Myometrial cell (primary cell): Measurements from ENCODE around the gene TTLL7. TPM values are rescaled to one million over a fixed set of nuclear protein-coding genes. Genes with fewer than 3 reads are reported as not detected.

ENCODE experiments used
- total RNA-seq: library from RNA; depleted of rRNA; stranded (reverse); fragments of >200 nt; gene quantifications from 2 replicates; pipeline ENCODE4 v1.2.3, GENCODE V29; 2015

Gene TTLL7, protein sequence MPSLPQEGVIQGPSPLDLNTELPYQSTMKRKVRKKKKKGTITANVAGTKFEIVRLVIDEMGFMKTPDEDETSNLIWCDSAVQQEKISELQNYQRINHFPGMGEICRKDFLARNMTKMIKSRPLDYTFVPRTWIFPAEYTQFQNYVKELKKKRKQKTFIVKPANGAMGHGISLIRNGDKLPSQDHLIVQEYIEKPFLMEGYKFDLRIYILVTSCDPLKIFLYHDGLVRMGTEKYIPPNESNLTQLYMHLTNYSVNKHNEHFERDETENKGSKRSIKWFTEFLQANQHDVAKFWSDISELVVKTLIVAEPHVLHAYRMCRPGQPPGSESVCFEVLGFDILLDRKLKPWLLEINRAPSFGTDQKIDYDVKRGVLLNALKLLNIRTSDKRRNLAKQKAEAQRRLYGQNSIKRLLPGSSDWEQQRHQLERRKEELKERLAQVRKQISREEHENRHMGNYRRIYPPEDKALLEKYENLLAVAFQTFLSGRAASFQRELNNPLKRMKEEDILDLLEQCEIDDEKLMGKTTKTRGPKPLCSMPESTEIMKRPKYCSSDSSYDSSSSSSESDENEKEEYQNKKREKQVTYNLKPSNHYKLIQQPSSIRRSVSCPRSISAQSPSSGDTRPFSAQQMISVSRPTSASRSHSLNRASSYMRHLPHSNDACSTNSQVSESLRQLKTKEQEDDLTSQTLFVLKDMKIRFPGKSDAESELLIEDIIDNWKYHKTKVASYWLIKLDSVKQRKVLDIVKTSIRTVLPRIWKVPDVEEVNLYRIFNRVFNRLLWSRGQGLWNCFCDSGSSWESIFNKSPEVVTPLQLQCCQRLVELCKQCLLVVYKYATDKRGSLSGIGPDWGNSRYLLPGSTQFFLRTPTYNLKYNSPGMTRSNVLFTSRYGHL
- total RNA-seq: 2.0 and 3.5 TPM in 2 replicates

DNA sequence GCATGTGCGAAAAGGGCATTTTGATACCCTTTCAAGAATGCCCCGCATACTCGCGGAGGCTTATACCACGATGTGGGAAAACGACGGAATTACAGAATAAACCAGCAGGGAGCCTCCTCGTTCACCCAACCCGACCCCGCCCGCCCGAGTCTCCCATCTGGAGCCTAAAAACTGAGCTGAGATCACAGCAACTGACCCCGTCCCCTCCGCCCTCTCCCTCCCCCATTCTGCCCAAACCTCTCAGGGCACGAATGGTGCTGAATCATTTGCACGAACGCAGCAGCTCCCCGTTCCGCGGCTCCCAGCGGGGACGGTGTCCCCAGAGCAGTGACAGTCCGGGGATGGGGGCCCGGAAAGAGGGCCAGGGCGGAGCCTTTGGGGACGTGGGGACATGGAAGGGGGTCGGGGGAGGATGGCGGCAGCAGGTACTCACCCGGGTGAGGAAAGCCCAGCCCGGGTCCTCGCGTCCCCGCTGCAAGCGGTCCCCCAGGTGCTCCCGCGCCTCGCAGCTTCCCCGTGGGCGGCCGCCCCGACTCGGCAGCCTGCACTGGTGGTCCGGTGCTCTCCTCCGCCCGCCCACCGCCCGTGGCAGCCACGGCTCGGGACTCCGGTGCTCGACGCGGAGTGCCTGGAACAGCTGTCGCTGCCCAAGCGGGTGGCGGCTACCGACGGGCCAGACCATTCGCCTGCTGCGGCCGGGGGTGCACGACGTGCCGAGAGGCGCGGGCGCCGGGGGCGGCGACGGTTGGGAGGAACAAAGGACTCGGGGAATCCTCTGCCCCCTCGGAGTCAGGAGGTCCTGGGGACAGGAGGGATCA is at the start of gene TTLL7:
TSS of gene TTLL7 (minus strand) at position 635 of the 818 bp plus-strand sequence. CDS start 46,921 bp downstream, outside the sequence.

Other genes starting within 250 kb of the TTLL7 start
- 15.3 and 15.4 TPM in 2 replicates for gene PRKACB, start 145.1 kb upstream of the TTLL7 start, total RNA-seq